Stimulated activated CD8-positive, alpha-beta memory T cell treated with anti-CD3 and anti-CD28 coated beads, Interleukin-15, amount 100 ng/mL, for 4 hours (primary cell): ENCODE data around the gene CNTNAP2.

ENCODE experiments used
- DNase-seq, 2 donors: peaks; one replicate each; pipeline ENCODE4 v3.0.0-alpha.2; 2020; ENCODE audit warnings: low read depth in 2 of 2

Gene CNTNAP2

GRCh38 chr7:148192491-148192890 lies 2075.9 kb downstream of the CNTNAP2 start:
- DNase-seq: no peak

GRCh38 chr7:148201992-148202391 lies 2085.4 kb downstream of the CNTNAP2 start:
- no peak for DNase-seq

GRCh38 chr7:148204639-148205304 lies 2088.2 kb downstream of the CNTNAP2 start:
- no peak for DNase-seq

- DNase-seq: no peak
These were observed 2093.1 kb downstream of the CNTNAP2 start for GRCh38 chr7:148209643-148210190.

- DNase-seq: no peak
These were observed 2094.3 kb downstream of the CNTNAP2 start for GRCh38 chr7:148210804-148211325.

- no peak for DNase-seq
These were observed 2095.1 kb downstream of the CNTNAP2 start for GRCh38 chr7:148211740-148212151.

GRCh38 chr7:148212731-148213130 lies 2096.1 kb downstream of the CNTNAP2 start:
- DNase-seq: no peak

- no peak for DNase-seq
These were observed 2097.5 kb downstream of the CNTNAP2 start for GRCh38 chr7:148214101-148214500.

GRCh38 chr7:148218603-148219002 lies 2102.0 kb downstream of the CNTNAP2 start:
- DNase-seq: no peak

- DNase-seq: no peak
These were observed 2106.1 kb downstream of the CNTNAP2 start for GRCh38 chr7:148222721-148223120.

GRCh38 chr7:148223160-148223559 lies 2106.6 kb downstream of the CNTNAP2 start:
- DNase-seq: no peak

GRCh38 chr7:148223738-148224137 lies 2107.1 kb downstream of the CNTNAP2 start:
- DNase-seq: no peak

GRCh38 chr7:148230296-148230695 lies 2113.7 kb downstream of the CNTNAP2 start:
- DNase-seq: no peak

- DNase-seq: no peak
These were observed 2114.3 kb downstream of the CNTNAP2 start for GRCh38 chr7:148230883-148231282.

GRCh38 chr7:148232784-148233183 lies 2116.2 kb downstream of the CNTNAP2 start:
- no peak for DNase-seq

GRCh38 chr7:148234715-148235114 lies 2118.1 kb downstream of the CNTNAP2 start:
- no peak for DNase-seq

- DNase-seq: no peak
These were observed 2122.2 kb downstream of the CNTNAP2 start for GRCh38 chr7:148238761-148239325.

GRCh38 chr7:148241700-148242293 lies 2125.2 kb downstream of the CNTNAP2 start:
- no peak for DNase-seq

GRCh38 chr7:148242294-148242821 lies 2125.8 kb downstream of the CNTNAP2 start:
- no peak for DNase-seq

GRCh38 chr7:148245381-148245780 lies 2128.8 kb downstream of the CNTNAP2 start:
- DNase-seq: no peak

GRCh38 chr7:148253629-148254028 lies 2137.0 kb downstream of the CNTNAP2 start:
- no peak for DNase-seq

GRCh38 chr7:148255333-148255732 lies 2138.7 kb downstream of the CNTNAP2 start:
- no peak for DNase-seq
